Activated naive CD4-positive, alpha-beta T cell treated with anti-CD3 and anti-CD28 coated beads, Interleukin-2, amount 50 U/mL, for 24 hours (primary cell): ENCODE data around the gene IFT81.
A peak's percentile ranks its signal among the peaks of the same experiment; 100 is the strongest.
"Not testable (repeated sequence)": the region's sequence is repeated elsewhere in the genome, so short reads cannot be mapped to it uniquely, and the experiment has no call there.

Source experiments
- H3K27ac Mint-ChIP-seq: one replicate; pipeline ENCODE4 v1.8.0; 2021; ENCODE audit warnings: mild to moderate bottlenecking, mixed read lengths
- H3K27me3 Mint-ChIP-seq: one replicate; pipeline ENCODE4 v1.8.0; 2021; ENCODE audit warnings: mixed read lengths
- H3K36me3 Mint-ChIP-seq: one replicate; pipeline ENCODE4 v1.8.0; 2021; ENCODE audit warnings: mixed read lengths
- H3K4me1 Mint-ChIP-seq: one replicate; pipeline ENCODE4 v1.8.0; 2021; ENCODE audit warnings: mixed read lengths
- H3K4me3 Mint-ChIP-seq: one replicate; pipeline ENCODE4 v1.8.0; 2021; ENCODE audit warnings: mild to moderate bottlenecking, mixed read lengths
- H3K9me3 Mint-ChIP-seq: one replicate; pipeline ENCODE4 v1.8.0; 2021; ENCODE audit warnings: mixed read lengths

IFT81 gene

GRCh38 chr12:110124269-110124995 is at the start of gene IFT81:
TSS of gene IFT81 (plus strand) at chr12:110124357. CDS start at chr12:110127381, 3,024 bp downstream.
- Mint-ChIP-seq H3K9me3 (no peaks in the 10 kb centered on the region), H3K4me1 (no peaks in the 10 kb centered on the region), H3K4me3 (peak within 1 kb of the TSS; percentile 89), H3K27me3 (no peaks in the 10 kb centered on the region), H3K36me3 (no peaks in the 10 kb centered on the region), H3K27ac (peak within 1 kb of the TSS; percentile 59)

GRCh38 chr12:110075880-110076279 is 48.3 kb upstream of the IFT81 start:
- Mint-ChIP-seq H3K4me3 (no peak overlapping the region), H3K27ac (no peak overlapping the region), H3K36me3 (peaks cover 2% of the 10 kb centered on the region), H3K4me1 (peaks cover 63% of the 10 kb centered on the region), H3K9me3 (peaks cover 5% of the 10 kb centered on the region), H3K27me3 (no peaks in the 10 kb centered on the region)

- no peaks in the 10 kb centered on the region for H3K27me3 Mint-ChIP-seq
- H3K4me1 Mint-ChIP-seq: peaks cover 51% of the 10 kb centered on the region
- H3K9me3 Mint-ChIP-seq: peaks cover 5% of the 10 kb centered on the region
- no peak overlapping the region for H3K4me3 Mint-ChIP-seq
- H3K36me3 Mint-ChIP-seq: peaks cover 2% of the 10 kb centered on the region
- no peak overlapping the region for H3K27ac Mint-ChIP-seq
Observed at GRCh38 chr12:110077800-110078199, 46.4 kb upstream of the IFT81 start.

GRCh38 chr12:110079477-110080400 is 44.4 kb upstream of the IFT81 start:
- Mint-ChIP-seq H3K27ac (peak overlapping the region; percentile 97), H3K36me3 (peaks cover 2% of the 10 kb centered on the region), H3K9me3 (peaks cover 5% of the 10 kb centered on the region), H3K27me3 (no peaks in the 10 kb centered on the region), H3K4me1 (peaks cover 32% of the 10 kb centered on the region), H3K4me3 (peak overlapping the region; percentile 63)

GRCh38 chr12:110080410-110080809 is 43.7 kb upstream of the IFT81 start:
- no peaks in the 10 kb centered on the region for H3K27me3 Mint-ChIP-seq
- peaks cover 2% of the 10 kb centered on the region for H3K36me3 Mint-ChIP-seq
- H3K4me3 Mint-ChIP-seq: no peak overlapping the region
- peak overlapping the region; percentile 91 for H3K27ac Mint-ChIP-seq
- H3K9me3 Mint-ChIP-seq: peaks cover 5% of the 10 kb centered on the region
- peaks cover 26% of the 10 kb centered on the region for H3K4me1 Mint-ChIP-seq

GRCh38 chr12:110084314-110085015 is 39.7 kb upstream of the IFT81 start:
- H3K4me3 Mint-ChIP-seq: no peak overlapping the region

GRCh38 chr12:110088216-110088615 is 35.9 kb upstream of the IFT81 start:
- H3K27me3 Mint-ChIP-seq, H3K36me3 Mint-ChIP-seq, H3K27ac Mint-ChIP-seq, H3K9me3 Mint-ChIP-seq, H3K4me3 Mint-ChIP-seq, H3K4me1 Mint-ChIP-seq: not testable (repeated sequence)

More at GRCh38 chr12:110084314-110085015, 39.7 kb upstream of the IFT81 start:
- H3K9me3 Mint-ChIP-seq: peaks cover 5% of the 10 kb centered on the region
- no peak overlapping the region for H3K27ac Mint-ChIP-seq
- no peaks in the 10 kb centered on the region for H3K27me3 Mint-ChIP-seq
- H3K4me1 Mint-ChIP-seq: peaks cover 11% of the 10 kb centered on the region
- H3K36me3 Mint-ChIP-seq: peaks cover 2% of the 10 kb centered on the region

GRCh38 chr12:110088936-110089335 is 35.2 kb upstream of the IFT81 start:
- H3K27me3 Mint-ChIP-seq: no peaks in the 10 kb centered on the region
- H3K27ac Mint-ChIP-seq: no peak overlapping the region
- H3K4me3 Mint-ChIP-seq: no peak overlapping the region
- no peaks in the 10 kb centered on the region for H3K36me3 Mint-ChIP-seq
- H3K9me3 Mint-ChIP-seq: no peaks in the 10 kb centered on the region
- H3K4me1 Mint-ChIP-seq: no peaks in the 10 kb centered on the region

GRCh38 chr12:110090266-110091135 is 33.7 kb upstream of the IFT81 start:
- no peaks in the 10 kb centered on the region for H3K36me3 Mint-ChIP-seq
- H3K4me3 Mint-ChIP-seq: no peak overlapping the region
- H3K9me3 Mint-ChIP-seq: no peaks in the 10 kb centered on the region

GRCh38 chr12:110091136-110091711 is 32.9 kb upstream of the IFT81 start:
- no peaks in the 10 kb centered on the region for H3K9me3 Mint-ChIP-seq
- no peaks in the 10 kb centered on the region for H3K27me3 Mint-ChIP-seq
- H3K4me3 Mint-ChIP-seq: no peak overlapping the region
- no peak overlapping the region for H3K27ac Mint-ChIP-seq
- no peaks in the 10 kb centered on the region for H3K36me3 Mint-ChIP-seq
- no peaks in the 10 kb centered on the region for H3K4me1 Mint-ChIP-seq

More at GRCh38 chr12:110090266-110091135, 33.7 kb upstream of the IFT81 start:
- Mint-ChIP-seq H3K4me1 (no peaks in the 10 kb centered on the region), H3K27me3 (no peaks in the 10 kb centered on the region), H3K27ac (no peak overlapping the region)

GRCh38 chr12:110093631-110094311 is 30.4 kb upstream of the IFT81 start:
- Mint-ChIP-seq H3K4me3 (no peak overlapping the region), H3K4me1 (no peaks in the 10 kb centered on the region), H3K27ac (no peak overlapping the region), H3K27me3 (no peaks in the 10 kb centered on the region), H3K36me3 (no peaks in the 10 kb centered on the region), H3K9me3 (no peaks in the 10 kb centered on the region)

GRCh38 chr12:110100315-110100970 is 23.7 kb upstream of the IFT81 start:
- Mint-ChIP-seq H3K4me3 (no peak overlapping the region), H3K9me3 (no peaks in the 10 kb centered on the region), H3K27ac (no peak overlapping the region), H3K36me3 (no peaks in the 10 kb centered on the region), H3K4me1 (peaks cover 5% of the 10 kb centered on the region), H3K27me3 (no peaks in the 10 kb centered on the region)

- H3K9me3 Mint-ChIP-seq: no peaks in the 10 kb centered on the region
- H3K27me3 Mint-ChIP-seq: no peaks in the 10 kb centered on the region
- no peak overlapping the region for H3K4me3 Mint-ChIP-seq
- no peak overlapping the region for H3K27ac Mint-ChIP-seq
- no peaks in the 10 kb centered on the region for H3K36me3 Mint-ChIP-seq
- peaks cover 5% of the 10 kb centered on the region for H3K4me1 Mint-ChIP-seq
Observed at GRCh38 chr12:110102255-110102654, 21.9 kb upstream of the IFT81 start.
